KMS-11 (cell line): Measurements from ENCODE around the gene BICDL1.

Source experiments
- H2AFZ ChIP-seq: fragments of 200-600 bp; sonication (generic); 2 replicates; pipeline ENCODE4 v1.6.1; 2016; ENCODE audit warnings: antibody characterized with exemption, mixed run types, low read depth
- H3K27ac ChIP-seq: fragments of 200-600 bp; sonication (generic); 2 replicates; pipeline ENCODE4 v1.6.1; 2016; ENCODE audit warnings: mild to moderate bottlenecking, mixed run types
- H3K27me3 ChIP-seq: fragments of 200-600 bp; sonication (generic); 2 replicates; pipeline ENCODE4 v1.6.1; 2017; ENCODE audit warnings: mild to moderate bottlenecking, low read depth, mixed run types, moderate library complexity; ENCODE audit not compliant: insufficient read depth
- H3K36me3 ChIP-seq: fragments of 200-600 bp; sonication (generic); 2 replicates; pipeline ENCODE4 v1.6.1; 2017; ENCODE audit warnings: mild to moderate bottlenecking, mixed run types; ENCODE audit not compliant: insufficient read depth
- H3K4me1 ChIP-seq: fragments of 200-600 bp; sonication (generic); 2 replicates; pipeline ENCODE4 v1.6.1; 2016; ENCODE audit warnings: mild to moderate bottlenecking, low read depth, mixed run types; ENCODE audit not compliant: poor library complexity, severe bottlenecking
- H3K4me2 ChIP-seq: fragments of 200-600 bp; sonication (generic); 2 replicates; pipeline ENCODE4 v1.7.0; 2016; ENCODE audit warnings: mild to moderate bottlenecking, mixed run types
- H3K4me3 ChIP-seq: fragments of 200-600 bp; sonication (generic); IDR thresholded peaks from 2 replicates; pipeline ENCODE4 v1.6.1; 2017; ENCODE audit warnings: low read depth, low read length, mixed read lengths; ENCODE audit not compliant: insufficient read depth
- H3K79me2 ChIP-seq: fragments of 200-600 bp; sonication (generic); 2 replicates; pipeline ENCODE4 v1.6.1; 2016; ENCODE audit warnings: low read depth, mixed run types; ENCODE audit not compliant: insufficient read depth
- H3K9ac ChIP-seq: fragments of 200-600 bp; sonication (generic); 2 replicates; pipeline ENCODE4 v1.6.1; 2016; ENCODE audit warnings: mild to moderate bottlenecking, mixed run types
- H4K20me1 ChIP-seq: fragments of 200-600 bp; sonication (generic); 2 replicates; pipeline ENCODE4 v1.6.1; 2016; ENCODE audit warnings: mild to moderate bottlenecking, mixed run types; ENCODE audit not compliant: insufficient read depth
- CTCF ChIP-seq: fragments of 200-600 bp; sonication (generic); conservative IDR thresholded peaks from 2 replicates; pipeline ENCODE4 v1.6.1; 2017; ENCODE audit warnings: low read depth, mild to moderate bottlenecking, antibody characterized with exemption, low read length, moderate library complexity, mixed read lengths

The BICDL1 gene

DNA sequence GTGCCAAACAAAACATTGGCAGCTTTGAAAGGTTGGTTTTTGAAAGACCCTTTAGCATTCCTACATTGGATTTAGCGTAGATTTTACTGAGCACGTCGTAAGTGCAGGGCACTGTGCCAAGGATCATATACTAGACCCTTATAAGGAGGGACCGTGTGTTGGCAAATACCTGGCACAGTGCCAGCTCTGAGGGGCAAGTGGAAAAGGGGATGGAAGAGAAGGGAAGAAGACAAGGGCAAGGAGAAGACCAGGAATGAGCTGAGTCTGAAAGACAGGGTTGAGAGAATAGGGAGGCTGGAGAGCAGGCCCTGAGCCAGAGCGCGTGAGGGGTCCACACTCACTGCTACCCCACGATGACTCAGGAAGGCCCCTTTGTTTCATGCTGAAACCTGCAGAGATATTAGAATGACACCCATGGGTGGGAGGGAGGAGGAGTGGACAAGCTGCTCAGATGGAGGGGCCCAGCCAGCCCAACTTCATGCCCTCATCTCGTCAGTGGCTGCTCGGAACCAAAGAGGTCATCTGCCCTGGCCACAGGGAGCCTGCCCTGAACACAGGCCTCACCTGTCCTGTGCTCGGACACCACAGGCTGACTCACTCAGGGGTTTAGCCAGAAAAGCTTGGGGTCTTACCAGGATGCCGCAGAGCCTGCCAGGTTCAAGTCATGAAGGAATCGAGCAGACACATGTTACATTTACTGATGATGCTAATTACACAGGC is 102.5 kb downstream of the BICDL1 start:
- no peaks in the 10 kb centered on the region for H3K27me3 ChIP-seq
- H3K9ac ChIP-seq = no peak overlapping the region
- no peak overlapping the region for H2AFZ ChIP-seq
- TF ChIP-seq CTCF = no peak
- no peaks in the 10 kb centered on the region for H4K20me1 ChIP-seq
- no peak overlapping the region for H3K27ac ChIP-seq
- H3K79me2 ChIP-seq = no peaks in the 10 kb centered on the region
- H3K36me3 ChIP-seq = no peaks in the 10 kb centered on the region
- H3K4me1 ChIP-seq = peaks cover 10% of the 10 kb centered on the region
- no peak overlapping the region for H3K4me2 ChIP-seq
- H3K4me3 ChIP-seq = no peak overlapping the region

DNA sequence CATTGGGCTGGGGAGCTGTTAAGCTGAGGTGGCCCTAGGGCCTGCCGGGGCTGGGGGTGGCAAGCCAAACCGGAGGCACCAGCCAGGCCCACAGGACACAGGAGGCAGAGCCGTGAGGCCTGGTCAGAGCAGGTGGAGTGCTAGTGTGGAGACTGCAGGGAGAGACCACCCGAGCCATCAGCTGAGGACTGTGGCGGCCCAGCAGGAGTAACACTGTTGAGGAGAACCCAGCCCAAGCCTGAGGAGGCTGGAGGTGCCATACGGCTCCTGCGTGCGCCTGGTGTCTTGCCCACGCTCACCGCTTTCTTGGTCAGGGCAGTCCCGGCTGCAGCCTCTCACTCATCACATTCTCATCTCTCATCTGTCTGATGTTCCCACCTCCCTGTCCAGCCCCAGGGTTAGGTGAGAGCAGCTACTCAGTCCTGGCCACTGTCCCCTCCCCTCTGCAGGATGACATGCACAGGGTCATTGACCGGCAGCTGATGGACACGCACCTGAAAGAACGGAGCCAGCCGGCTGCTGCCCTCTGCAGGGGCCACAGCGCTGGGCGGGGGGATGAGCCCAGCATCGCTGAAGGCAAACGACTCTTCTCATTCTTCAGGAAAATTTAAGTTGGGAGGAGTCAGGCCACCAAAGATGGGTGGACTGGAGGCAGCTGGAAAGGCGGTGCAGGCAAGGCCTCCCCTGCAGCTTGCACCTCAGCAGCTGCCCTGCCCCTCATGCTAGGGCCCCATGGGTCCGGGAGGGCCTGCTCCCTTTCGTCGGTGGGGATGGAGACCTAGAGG is 103.7 kb downstream of the BICDL1 start:
- no peaks in the 10 kb centered on the region for H3K79me2 ChIP-seq
- H3K27me3 ChIP-seq = no peaks in the 10 kb centered on the region

DNA sequence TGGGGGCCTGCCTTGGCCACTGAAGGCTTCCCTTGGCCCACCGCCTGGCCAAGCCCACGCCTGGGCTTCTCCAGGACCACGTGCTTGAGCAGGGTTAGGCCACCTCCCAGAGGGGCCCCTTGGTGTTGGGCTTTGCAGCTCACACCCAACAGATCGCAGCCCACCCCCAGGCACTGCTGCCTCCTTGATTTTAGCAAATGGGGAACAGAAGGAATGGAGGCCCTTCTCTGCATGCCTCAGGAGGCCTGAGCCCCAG is 104.2 kb downstream of the BICDL1 start:
- H3K27ac ChIP-seq = no peak overlapping the region
- no peaks in the 10 kb centered on the region for H3K27me3 ChIP-seq
- H3K4me3 ChIP-seq = no peak overlapping the region
- H3K9ac ChIP-seq = no peak overlapping the region
- peaks cover 3% of the 10 kb centered on the region for H3K4me1 ChIP-seq
- H3K4me2 ChIP-seq = no peak overlapping the region
- H4K20me1 ChIP-seq = no peaks in the 10 kb centered on the region
- no peaks in the 10 kb centered on the region for H3K36me3 ChIP-seq
- no peak for TF ChIP-seq CTCF
- H2AFZ ChIP-seq = no peak overlapping the region
- no peaks in the 10 kb centered on the region for H3K79me2 ChIP-seq

More for the DNA sequence above, 103.7 kb downstream of the BICDL1 start:
- no peaks in the 10 kb centered on the region for H4K20me1 ChIP-seq
- TF ChIP-seq CTCF = no peak
- H2AFZ ChIP-seq = no peak overlapping the region
- no peaks in the 10 kb centered on the region for H3K36me3 ChIP-seq
- no peak overlapping the region for H3K4me2 ChIP-seq
- H3K27ac ChIP-seq = no peak overlapping the region
- peaks cover 8% of the 10 kb centered on the region for H3K4me1 ChIP-seq
- no peak overlapping the region for H3K9ac ChIP-seq
- H3K4me3 ChIP-seq = no peak overlapping the region

DNA sequence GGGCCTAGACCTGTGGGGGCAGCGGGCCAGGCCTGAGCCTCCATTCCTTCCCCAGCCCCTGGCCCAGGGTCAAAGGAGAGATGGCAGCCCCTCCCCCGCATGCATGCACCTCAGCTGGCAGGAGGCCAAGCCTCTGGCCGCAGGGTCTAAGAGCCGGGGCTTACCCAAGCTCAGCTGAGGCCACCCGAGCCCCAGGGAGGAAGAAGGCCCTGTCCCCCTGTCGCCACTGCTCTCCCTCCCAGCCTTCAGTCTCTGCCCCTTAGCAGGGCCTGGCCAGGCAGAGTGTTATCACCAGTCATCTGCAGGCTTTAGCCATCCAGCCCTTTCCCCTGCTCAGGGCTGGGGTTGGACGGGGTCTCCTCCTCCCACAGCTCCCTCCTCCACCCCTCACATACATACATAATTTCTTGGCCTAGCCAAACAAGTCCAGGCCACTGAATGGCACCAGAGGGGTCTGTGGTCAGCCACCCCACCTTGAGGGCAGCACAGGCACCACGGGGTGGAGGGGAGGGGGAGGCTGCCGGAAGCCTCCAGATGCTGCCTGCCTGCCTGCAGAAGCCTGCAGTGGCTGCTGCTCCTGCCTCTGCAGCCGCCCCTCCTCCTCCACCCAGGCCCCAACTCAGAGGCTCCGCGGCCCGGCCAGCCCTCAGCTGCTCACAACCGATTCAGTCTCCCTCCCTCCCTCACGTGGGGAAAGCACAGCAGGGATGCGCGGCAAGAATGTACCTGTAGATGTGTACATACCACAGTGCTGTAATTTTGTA is 104.7 kb downstream of the BICDL1 start:
- H3K4me2 ChIP-seq = no peak overlapping the region
- H3K9ac ChIP-seq = no peak overlapping the region

More for the DNA sequence above, 104.7 kb downstream of the BICDL1 start:
- Histone ChIP-seq H3K27ac (no peak overlapping the region), H3K4me3 (no peak overlapping the region), H3K27me3 (no peaks in the 10 kb centered on the region), H4K20me1 (no peaks in the 10 kb centered on the region), H2AFZ (no peak overlapping the region), H3K79me2 (no peaks in the 10 kb centered on the region), H3K36me3 (no peaks in the 10 kb centered on the region), H3K4me1 (no peaks in the 10 kb centered on the region)
- TF ChIP-seq CTCF = no peak
